H54 (cell line): Measurements from ENCODE around the gene DIS3L2.
"Not testable (repeated sequence)": the region's sequence is repeated elsewhere in the genome, so short reads cannot be mapped to it uniquely, and the experiment has no call there.

Source experiments
- DNase-seq: peaks from one replicate; pipeline ENCODE4 v3.0.0; 2011; ENCODE audit warnings: low spot score, mixed read lengths; ENCODE audit not compliant: insufficient read length
- FAIRE-seq: peaks from 3 replicates; lab custom pipeline; 2011; peaks lifted over from hg19 to GRCh38; lab: Jason Lieb, UNC
- POLR2A ChIP-seq: IDR thresholded peaks from 2 replicates; pipeline ENCODE4 v1.6.1; 2011; ENCODE audit warnings: low read depth, mild to moderate bottlenecking, low read length

DIS3L2 gene

DNA sequence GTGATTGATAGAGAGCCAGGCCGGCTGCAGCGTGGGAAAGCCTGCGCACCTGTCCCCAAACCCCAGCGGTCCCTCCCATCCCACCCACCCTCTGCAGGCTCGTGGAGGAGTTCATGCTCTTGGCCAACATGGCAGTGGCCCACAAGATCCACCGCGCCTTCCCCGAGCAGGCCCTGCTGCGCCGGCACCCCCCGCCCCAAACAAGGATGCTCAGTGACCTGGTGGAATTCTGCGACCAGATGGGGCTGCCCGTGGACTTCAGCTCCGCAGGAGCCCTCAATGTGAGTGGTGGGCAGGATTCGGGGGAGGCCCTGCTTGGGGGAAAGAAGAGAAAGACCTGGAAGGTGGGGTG lies 368.2 kb downstream of the DIS3L2 start:
- no peak for FAIRE-seq
- TF ChIP-seq POLR2A = no peak
- no peak for DNase-seq

DNA sequence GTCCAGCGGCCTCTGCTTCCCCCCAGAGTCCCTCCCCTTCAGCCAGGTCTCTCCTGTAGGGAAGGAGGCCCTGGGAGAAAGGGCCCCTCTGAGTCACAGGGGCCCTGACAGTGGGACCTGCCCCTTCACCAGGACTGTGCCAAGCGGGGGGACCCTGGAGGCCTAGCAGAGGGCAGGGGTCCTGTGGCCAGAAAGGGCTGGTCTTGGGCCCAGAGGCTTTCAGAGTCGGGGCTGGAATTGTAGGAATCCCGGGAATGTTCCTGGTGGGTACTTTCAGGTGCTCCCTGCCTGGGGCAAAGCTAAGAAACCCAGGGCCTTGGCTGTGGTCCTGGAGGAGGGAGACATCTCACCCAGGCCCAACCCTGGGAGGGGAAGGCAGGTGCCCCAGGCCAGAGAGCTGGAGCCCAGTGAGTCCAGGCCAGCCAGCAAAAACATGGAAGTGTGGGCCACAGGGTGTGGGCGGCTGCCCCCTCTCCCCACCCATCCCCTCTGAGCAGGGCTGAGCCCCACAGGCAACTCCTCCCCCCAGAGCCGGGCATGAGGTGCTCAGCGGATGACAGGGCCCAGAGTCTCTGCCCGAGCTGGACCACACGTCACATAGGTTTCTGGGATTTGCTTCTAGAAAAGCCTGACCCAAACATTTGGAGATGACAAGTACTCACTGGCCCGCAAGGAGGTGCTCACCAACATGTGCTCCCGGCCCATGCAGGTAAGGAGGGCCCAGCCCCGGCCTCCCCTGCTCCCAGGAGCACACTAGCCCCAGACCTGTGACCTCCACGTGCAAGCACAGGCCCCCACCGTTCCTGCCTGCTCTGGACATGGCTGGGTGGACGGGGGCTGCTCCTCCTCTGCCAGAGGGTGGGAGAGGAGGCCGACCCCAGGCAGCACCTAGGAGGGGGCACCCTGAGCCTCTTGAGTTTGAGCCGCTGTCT lies 368.8 kb downstream of the DIS3L2 start:
- DNase-seq (no peak), FAIRE-seq (no peak)
- no peak for TF ChIP-seq POLR2A

DNA sequence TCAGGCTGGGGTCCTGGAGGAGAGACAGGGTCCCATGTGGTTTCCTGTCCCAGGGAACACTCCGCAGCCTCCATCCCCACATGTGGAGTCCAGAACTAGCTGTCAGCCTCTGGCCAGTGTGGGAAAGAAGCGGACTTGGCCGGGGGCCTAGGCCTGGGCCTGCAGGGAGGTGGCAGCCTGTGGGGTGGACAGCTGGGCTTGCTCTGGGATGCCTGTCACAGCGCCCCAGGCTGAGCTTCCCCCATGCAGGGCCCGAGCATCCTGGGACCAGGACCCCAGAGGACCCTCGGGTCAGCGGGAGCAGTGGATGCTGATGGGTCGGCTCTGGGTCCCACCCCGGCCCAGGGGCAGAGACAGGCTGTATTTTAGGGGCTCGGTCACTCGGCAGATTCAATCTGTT lies 369.5 kb downstream of the DIS3L2 start:
- not testable (repeated sequence) for DNase-seq, FAIRE-seq

DNA sequence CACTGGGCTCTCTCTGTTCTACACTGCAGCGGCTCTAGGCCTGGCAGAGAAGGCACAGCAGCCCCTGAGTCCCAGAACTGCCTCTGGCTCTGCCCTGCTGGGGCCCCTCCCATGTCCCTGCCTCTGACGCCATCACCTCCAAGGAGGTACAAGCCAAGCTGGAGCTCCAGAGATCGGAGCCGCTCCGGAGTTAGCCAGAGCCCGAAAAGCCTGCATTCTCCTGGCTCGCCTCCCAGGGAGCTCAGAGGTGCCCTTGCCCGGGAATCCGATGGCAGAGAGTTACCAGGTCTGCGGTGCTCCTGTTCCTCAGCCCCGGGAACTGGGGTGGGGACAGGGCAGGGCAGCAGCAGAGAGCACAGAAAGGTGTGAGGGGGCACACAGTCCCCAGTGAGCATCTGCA lies 370.1 kb downstream of the DIS3L2 start:
- not testable (repeated sequence) for DNase-seq, FAIRE-seq

DNA sequence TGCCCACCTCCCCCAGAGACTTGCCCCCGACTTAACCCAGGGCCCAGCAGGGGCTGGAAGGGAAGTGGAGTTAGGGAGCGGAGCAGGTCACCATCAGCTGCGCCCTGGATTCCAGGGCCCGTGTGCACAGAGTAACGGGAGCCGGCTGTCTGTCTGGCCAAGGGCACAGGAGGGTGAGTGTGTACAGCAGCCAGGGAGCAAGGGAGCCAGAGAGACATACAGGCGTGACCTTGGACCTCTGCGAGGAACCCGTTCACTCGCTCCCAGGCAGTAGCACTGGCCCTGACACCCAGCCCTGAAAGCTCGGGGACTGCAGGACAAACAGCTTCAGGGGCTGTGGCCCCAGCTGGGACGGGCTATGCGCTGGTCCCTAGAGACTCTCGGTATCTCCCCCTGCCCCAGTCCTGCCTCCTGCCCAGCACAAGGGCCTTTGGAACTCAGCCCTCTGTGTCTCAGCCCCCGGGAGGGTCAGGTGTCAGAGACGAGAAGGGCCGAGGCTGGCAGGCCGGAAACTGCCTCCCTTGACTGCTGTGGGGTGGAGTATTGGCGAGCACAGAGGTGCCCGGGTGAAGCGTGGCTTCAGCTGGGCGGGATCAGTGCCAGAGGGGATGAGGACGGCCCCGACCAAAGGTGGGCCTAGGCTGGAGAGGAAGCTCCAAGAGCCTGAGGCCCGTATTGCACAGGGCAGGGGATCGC lies 370.9 kb downstream of the DIS3L2 start:
- FAIRE-seq, DNase-seq: not testable (repeated sequence)

DNA sequence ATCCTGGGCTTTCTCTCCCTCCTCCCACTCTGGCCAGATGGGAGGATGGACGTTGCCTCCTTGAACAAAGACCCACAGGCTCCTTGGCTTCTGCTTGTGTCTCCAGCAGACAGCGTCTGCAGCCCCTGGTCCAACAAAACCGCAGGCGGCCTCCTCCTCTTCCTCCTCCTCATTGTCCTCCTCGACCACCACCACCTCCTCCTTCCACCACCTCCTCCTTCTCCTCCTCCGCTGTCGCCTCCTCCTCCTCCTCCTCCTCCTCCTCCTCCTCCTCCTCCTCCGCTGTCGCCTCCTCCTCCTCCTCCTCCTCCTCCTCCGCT lies 371.4 kb downstream of the DIS3L2 start:
- no peak for TF ChIP-seq POLR2A
- FAIRE-seq (no peak), DNase-seq (no peak)

DNA sequence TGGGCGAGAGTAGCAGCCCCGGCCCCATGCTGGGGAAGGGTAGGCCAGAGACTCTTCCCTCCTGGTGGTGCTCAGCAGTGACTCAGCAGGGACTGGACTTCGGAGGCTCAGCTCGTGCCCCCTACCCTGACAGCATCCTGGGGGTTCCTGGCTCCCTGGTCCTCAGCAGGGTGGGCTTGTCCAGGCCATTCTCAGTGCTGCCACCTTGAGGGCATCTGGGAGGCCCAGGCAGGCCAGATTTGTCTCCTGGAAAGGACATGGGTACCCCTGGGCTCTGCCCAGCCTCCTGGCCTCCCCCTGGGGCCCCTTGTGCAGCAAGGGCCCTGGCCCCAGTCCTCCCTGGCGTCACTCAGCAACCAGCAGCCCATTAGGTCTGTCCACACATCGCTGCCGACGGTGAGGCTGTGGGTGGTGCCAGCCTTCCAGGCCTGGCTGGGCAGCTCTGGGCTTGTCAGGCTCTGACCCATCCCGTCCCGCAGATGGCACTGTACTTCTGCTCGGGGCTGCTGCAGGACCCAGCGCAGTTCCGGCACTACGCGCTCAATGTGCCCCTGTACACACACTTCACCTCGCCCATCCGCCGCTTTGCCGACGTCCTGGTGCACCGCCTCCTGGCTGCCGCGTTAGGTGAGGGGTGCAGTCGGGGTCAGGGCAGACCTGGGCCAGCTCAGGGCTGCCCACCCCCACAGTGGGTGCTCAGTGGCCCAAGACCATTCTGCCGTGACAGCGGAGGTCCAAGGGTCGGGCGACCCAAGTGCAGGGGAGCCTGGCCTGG lies 372.0 kb downstream of the DIS3L2 start:
- TF ChIP-seq POLR2A = no peak
- DNase-seq (no peak), FAIRE-seq (no peak)

DNA sequence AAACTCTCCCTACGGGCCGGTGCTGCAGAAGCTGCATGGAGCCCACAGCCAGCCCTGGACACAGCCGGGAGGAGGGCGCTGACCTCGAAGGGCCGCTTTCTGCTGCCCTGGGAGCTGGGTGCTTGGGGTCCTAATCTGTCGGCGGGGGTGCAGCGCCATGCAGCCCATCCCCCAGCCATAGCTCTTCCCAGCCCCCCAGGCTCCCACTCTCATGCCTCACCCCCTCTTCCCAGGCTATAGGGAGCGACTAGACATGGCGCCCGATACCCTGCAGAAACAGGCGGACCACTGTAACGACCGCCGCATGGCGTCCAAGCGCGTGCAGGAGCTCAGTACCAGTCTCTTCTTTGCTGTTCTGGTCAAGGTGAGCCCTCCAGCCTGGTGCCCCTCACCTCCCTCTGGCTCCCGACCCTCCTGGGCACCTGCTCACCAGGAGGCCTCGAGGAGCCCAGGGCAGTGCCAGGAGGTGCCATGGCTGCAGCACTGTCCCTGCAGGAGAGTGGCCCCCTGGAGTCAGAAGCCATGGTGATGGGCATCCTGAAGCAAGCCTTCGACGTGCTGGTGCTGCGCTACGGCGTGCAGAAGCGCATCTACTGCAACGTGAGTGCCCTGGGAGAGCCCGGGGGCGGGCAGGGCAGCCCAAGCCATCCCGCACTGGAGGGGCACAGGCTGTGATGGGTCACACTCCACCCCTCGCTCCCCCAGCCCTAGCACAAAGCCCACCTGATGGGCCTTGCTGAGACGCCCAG lies 372.8 kb downstream of the DIS3L2 start:
- FAIRE-seq, DNase-seq: not testable (repeated sequence)

DNA sequence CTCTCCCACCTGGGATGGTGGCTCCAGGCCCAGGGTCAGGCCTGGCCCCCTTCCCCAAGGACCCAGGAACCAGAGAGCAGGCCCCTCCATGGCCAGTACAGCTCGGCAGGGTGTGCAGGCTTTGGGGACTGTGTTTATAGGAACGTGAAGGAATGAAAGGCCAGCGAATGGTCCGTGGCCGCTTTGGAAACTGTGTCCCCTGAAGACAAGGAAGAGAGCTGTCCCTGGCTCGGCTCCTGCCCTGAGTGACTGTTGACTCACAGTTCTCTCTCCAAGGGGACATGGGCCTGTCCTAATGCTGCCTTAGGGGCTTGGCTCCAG lies 373.3 kb downstream of the DIS3L2 start:
- DNase-seq, FAIRE-seq: not testable (repeated sequence)

DNA sequence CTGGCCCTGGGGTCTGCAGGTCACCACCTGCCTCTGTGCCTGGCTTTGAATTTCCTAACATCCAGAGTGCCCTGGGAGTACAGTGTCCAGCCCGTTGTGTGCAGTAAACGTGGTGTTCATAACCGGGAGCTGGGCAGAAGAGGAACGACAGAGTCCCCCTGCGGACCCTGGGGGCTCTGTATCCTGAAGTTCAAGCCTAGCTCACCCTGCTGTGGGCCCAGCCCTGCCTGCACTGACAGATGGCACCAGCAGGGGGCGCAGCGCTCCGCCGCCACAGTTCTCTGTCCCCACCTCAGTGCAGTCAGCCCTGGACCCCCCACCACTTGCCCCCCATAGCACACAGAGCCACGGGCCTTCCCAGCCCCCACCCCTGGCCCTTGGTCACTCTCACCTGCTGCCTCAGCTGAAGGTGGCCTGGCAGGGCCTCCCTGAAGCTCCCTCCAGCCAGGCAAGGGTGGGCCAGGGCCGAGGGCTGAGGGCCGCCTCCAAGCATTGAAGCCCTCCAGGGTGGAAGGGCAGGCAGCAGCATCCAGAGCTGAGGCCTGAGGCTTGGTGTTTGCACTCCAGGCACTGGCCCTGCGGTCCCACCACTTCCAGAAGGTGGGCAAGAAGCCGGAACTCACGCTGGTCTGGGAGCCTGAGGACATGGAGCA lies 373.8 kb downstream of the DIS3L2 start:
- DNase-seq, FAIRE-seq: not testable (repeated sequence)

DNA sequence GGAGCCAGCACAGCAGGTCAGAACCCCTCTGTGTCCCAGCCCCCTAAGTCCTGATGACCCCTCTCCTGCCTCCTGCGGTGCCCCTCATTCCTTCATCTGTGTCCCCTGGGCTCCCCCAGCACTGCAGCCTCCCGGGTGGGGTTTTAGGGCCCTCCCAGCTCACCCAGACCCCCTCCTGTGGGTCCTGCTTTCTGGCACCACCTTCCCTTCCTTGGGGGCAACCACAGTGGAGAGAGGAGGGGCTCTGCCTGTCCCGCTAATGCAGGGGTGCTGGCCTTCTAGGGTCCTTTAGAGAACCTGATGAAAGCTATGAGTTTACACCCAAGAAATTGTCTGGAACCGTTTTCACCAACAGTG lies 374.3 kb downstream of the DIS3L2 start:
- no peak for TF ChIP-seq POLR2A
- no peak for FAIRE-seq
- no peak for DNase-seq

DNA sequence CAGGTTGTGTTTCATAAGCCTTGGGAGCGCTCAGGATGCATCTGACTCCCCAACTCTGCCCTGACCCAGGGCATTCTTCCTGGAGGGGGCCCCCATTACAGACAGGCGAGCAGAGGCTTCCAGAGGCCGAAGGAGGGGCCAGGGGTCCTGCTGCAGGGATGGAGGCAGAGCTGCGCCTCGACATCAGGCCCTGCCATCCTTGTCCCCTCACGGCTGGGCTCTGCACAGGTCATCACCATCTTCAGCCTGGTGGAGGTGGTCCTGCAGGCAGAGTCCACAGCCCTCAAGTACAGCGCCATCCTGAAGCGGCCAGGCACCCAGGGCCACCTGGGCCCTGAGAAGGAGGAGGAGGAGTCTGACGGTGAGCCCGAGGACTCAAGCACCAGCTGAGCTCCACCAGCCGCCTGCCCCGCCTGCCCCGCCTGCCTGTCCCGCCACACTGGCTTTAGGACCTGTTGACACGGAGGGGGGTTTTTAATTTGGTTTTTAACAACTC lies 374.8 kb downstream of the DIS3L2 start:
- FAIRE-seq (no peak), DNase-seq (no peak)
- no peak for TF ChIP-seq POLR2A

DNA sequence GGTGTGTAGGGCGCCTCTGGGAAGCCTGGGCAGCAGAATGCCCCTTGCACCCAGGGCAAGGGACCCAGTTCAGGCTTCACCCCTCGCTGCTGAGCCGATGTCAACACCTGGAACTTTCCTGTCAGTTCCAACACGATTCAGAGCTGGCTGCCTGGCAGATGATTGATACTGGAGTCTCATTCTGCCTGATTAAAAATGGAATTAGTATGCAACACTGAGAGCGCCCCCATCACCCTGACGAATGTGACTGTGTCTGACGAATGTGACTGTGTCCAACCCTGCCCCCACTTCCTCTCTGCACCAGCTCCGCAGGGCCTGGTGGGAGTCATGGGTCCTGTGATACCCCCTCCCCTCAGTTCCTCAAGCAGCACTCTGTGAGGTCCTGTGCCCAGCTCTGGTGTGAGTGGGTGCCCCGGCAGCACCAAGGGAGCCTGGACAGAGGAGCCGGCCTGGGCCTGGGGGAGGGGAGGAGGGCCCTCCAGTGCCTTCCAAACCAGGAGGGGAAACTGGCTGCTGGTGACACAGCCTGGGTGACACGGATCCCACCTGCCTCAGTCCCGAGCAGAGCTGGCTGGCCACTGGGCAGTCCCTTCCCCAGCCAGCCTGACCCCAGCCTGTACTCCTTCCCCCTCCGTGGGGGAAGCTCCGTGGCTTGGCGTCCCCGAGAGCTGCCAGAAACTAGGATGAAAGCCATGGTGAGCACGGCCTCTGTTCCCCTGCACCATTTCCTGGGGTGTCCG lies 375.6 kb downstream of the DIS3L2 start:
- FAIRE-seq = no peak
- no peak for DNase-seq
- TF ChIP-seq POLR2A = no peak

DNA sequence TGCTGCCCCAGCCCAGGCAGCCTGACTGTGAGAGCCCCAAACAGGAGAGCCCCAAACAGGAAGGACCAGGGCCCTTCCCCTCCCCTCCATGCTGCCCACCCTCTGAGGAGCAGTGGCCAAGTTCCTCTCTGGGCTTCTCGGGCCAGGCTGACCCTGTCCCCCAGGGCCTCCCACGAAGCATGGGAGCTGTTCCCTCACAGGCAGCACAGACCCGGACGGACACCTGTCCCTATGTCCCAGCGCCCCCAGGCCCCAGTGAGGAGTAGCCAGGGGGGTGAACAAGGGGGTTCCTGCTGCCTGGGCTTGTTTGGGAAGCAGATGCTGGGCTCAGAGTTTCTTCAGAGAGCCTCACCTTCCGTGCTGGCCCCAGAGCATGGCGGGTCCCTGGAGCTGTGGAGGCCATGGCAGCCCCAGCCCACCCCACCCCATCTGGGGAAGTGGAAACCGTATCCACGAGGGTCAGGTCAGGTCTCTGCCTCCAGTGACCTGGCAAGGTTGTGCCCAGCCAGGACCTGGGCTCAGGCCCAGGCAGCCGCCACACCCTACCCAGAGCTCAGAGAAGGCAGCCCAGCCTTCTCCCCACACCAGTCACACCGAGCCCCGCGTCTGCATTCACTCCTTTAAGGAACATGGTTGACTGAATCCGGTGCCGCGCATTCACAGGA lies 376.7 kb downstream of the DIS3L2 start:
- FAIRE-seq, DNase-seq: not testable (repeated sequence)
